WTC11 (cell line): ENCODE results near the gene TRIM2. TPM values are rescaled to one million over a fixed set of nuclear protein-coding genes. Genes with fewer than 3 reads are reported as not detected.

Source experiments
- ATAC-seq: fragments of 200-7000 bp; cut with Tn5 transposase; 2 replicates; pipeline ENCODE4 v1.10.0; 2021; ENCODE audit warnings: mild to moderate bottlenecking, moderate library complexity
- CTCF ChIA-PET: fragments of 300-600 bp; sonication (Branson Sonifier 250); formaldehyde crosslinking; loops from one replicate; lab custom pipeline; 2021; ENCODE audit warnings: antibody characterized with exemption; lab: Charles Lee
- POLR2A ChIA-PET: fragments of 350-600 bp; sonication (Branson Sonifier 250); formaldehyde crosslinking; loops from one replicate; lab custom pipeline; 2021; ENCODE audit warnings: antibody characterized with exemption; lab: Charles Lee
- DNase-seq: peaks from one replicate; pipeline ENCODE4 v3.0.0; 2021; ENCODE audit warnings: low spot score
- H3K27ac Mint-ChIP-seq: 2 replicates; pipeline ENCODE4 v1.8.0; 2021; ENCODE audit warnings: mixed read lengths
- H3K27me3 Mint-ChIP-seq: 2 replicates; pipeline ENCODE4 v1.8.0; 2021; ENCODE audit warnings: low read depth, mild to moderate bottlenecking, moderate library complexity, mixed read lengths
- H3K36me3 Mint-ChIP-seq: 2 replicates; pipeline ENCODE4 v1.8.0; 2021; ENCODE audit warnings: mixed read lengths
- H3K4me1 Mint-ChIP-seq: 2 replicates; pipeline ENCODE4 v1.8.0; 2022; ENCODE audit warnings: mixed read lengths
- H3K4me3 Mint-ChIP-seq: 2 replicates; pipeline ENCODE4 v1.8.0; 2021; ENCODE audit warnings: mild to moderate bottlenecking, moderate library complexity, mixed read lengths
- H3K9me3 Mint-ChIP-seq: 2 replicates; pipeline ENCODE4 v1.8.0; 2021; ENCODE audit warnings: mixed read lengths
- ELF4 ChIP-seq: sonication (generic); formaldehyde crosslinking; IDR thresholded peaks from 2 replicates; pipeline ENCODE4 v1.8.1; 2022; ENCODE audit warnings: low read depth, mild to moderate bottlenecking, moderate library complexity, missing genetic modification reagents
- EMX1 ChIP-seq: fragments of 250-450 bp; sonication (Bioruptor Pico); IDR thresholded peaks from 2 replicates; pipeline ENCODE4 v1.8.0; 2021; ENCODE audit warnings: mild to moderate bottlenecking
- FOXJ3 ChIP-seq: sonication (generic); formaldehyde crosslinking; IDR thresholded peaks from 2 replicates; pipeline ENCODE4 v1.9.0; 2021; ENCODE audit warnings: missing genetic modification reagents, mild to moderate bottlenecking, borderline replicate concordance
- HMGA2 ChIP-seq: fragments of 250-450 bp; sonication (Bioruptor Pico); IDR thresholded peaks from 2 replicates; pipeline ENCODE4 v1.4.0; 2021; ENCODE audit warnings: mild to moderate bottlenecking, moderate library complexity
- RORB ChIP-seq: fragments of 250-450 bp; sonication (Bioruptor Pico); IDR thresholded peaks from 2 replicates; pipeline ENCODE4 v1.9.0; 2021; ENCODE audit warnings: mild to moderate bottlenecking
- SOX15 ChIP-seq: fragments of 250-450 bp; sonication (Bioruptor Pico); IDR thresholded peaks from 2 replicates; pipeline ENCODE4 v1.9.0; 2021; ENCODE audit warnings: mild to moderate bottlenecking
- ZNF219 ChIP-seq: sonication (generic); formaldehyde crosslinking; IDR thresholded peaks from 2 replicates; pipeline ENCODE4 v1.8.0; 2023; ENCODE audit warnings: missing genetic modification reagents, mild to moderate bottlenecking, borderline replicate concordance
- ZNF263 ChIP-seq: sonication (generic); formaldehyde crosslinking; IDR thresholded peaks from 2 replicates; pipeline ENCODE4 v1.8.1; 2022; ENCODE audit warnings: low read depth, mild to moderate bottlenecking, moderate library complexity, missing genetic modification reagents
- ZNF671 ChIP-seq: fragments of 250-450 bp; sonication (Bioruptor Pico); IDR thresholded peaks from 2 replicates; pipeline ENCODE4 v1.8.0; 2021; ENCODE audit warnings: mild to moderate bottlenecking
- total RNA-seq: library from RNA; stranded (reverse); gene quantifications from 3 replicates; pipeline ENCODE4 v1.2.3, GENCODE V29; 2021
- TF ChIP-seq, protein P1 (sequence below): sonication (generic); formaldehyde crosslinking; IDR thresholded peaks from 2 replicates; pipeline ENCODE4 v1.8.1; 2023; ENCODE audit warnings: mild to moderate bottlenecking, missing genetic modification reagents, moderate library complexity
- TF ChIP-seq, protein P2 (sequence below): sonication (generic); formaldehyde crosslinking; IDR thresholded peaks from 2 replicates; pipeline ENCODE4 v1.8.1; 2023; ENCODE audit warnings: mild to moderate bottlenecking, missing genetic modification reagents
- TF ChIP-seq, protein P3 (sequence below): sonication (generic); formaldehyde crosslinking; IDR thresholded peaks from 2 replicates; pipeline ENCODE4 v1.8.0; 2023; ENCODE audit warnings: missing genetic modification reagents
- TF ChIP-seq, protein P4 (sequence below): sonication (generic); formaldehyde crosslinking; IDR thresholded peaks from 2 replicates; pipeline ENCODE4 v1.8.1; 2022; ENCODE audit warnings: mild to moderate bottlenecking, missing genetic modification reagents, moderate library complexity, borderline replicate concordance
- TF ChIP-seq, protein P5 (sequence below): sonication (generic); formaldehyde crosslinking; IDR thresholded peaks from 2 replicates; pipeline ENCODE4 v1.8.0; 2022; ENCODE audit warnings: mild to moderate bottlenecking, missing genetic modification reagents
- TF ChIP-seq, protein P6 (sequence below): sonication (generic); formaldehyde crosslinking; IDR thresholded peaks from 2 replicates; pipeline ENCODE4 v1.8.0; 2022; ENCODE audit warnings: mild to moderate bottlenecking, missing genetic modification reagents
- TF ChIP-seq, protein P7 (sequence below): sonication (generic); formaldehyde crosslinking; IDR thresholded peaks from 2 replicates; pipeline ENCODE4 v1.8.1; 2023; ENCODE audit warnings: mild to moderate bottlenecking, moderate library complexity, missing genetic modification reagents
- TF ChIP-seq, protein P8 (sequence below): sonication (generic); formaldehyde crosslinking; IDR thresholded peaks from 2 replicates; pipeline ENCODE4 v1.8.0; 2023; ENCODE audit warnings: mild to moderate bottlenecking, missing genetic modification reagents
- TF ChIP-seq, protein P9 (sequence below): sonication (generic); formaldehyde crosslinking; IDR thresholded peaks from 2 replicates; pipeline ENCODE4 v1.8.1; 2022; ENCODE audit warnings: low read depth, mild to moderate bottlenecking, moderate library complexity, missing genetic modification reagents, borderline replicate concordance
- TF ChIP-seq, protein P10 (sequence below): sonication (generic); formaldehyde crosslinking; IDR thresholded peaks from 2 replicates; pipeline ENCODE4 v1.8.1; 2023; ENCODE audit warnings: mild to moderate bottlenecking, missing genetic modification reagents, borderline replicate concordance

The TRIM2 gene
- total RNA-seq, 1 experiment from 2014 or later, result 54.5 TPM

DNA sequence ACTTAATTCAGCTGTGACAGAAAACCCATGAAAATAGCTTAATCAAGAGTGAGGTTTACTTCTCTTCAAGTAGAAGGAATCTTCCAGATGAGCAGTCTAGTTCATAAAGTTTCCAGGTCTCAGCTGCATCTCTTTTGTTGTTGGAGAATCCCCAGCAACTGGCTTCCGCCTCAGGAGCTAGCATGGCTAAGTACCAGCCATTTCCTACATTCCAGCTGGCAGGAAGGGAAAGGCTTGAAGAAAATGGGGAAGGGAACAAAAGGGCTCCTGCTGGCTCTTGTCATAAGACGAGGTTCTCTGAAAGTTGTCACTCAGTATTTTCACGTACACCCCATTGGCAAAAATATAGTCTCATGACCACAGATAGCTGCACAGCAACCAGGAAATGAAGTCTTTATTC is 27.3 kb upstream of the TRIM2 start:
- H3K27ac Mint-ChIP-seq, result no peak overlapping the region
- POLR2A ChIA-PET, result no interaction called here
- H3K9me3 Mint-ChIP-seq, result no peaks in the 10 kb centered on the region
- TF ChIP-seq ZNF671 (CRISPR knock-in tag), result no peak
- no peak for TF ChIP-seq EMX1
- TF ChIP-seq, protein P1, sequence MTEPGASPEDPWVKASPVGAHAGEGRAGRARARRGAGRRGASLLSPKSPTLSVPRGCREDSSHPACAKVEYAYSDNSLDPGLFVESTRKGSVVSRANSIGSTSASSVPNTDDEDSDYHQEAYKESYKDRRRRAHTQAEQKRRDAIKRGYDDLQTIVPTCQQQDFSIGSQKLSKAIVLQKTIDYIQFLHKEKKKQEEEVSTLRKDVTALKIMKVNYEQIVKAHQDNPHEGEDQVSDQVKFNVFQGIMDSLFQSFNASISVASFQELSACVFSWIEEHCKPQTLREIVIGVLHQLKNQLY (CRISPR knock-in tag), result no peak
- TF ChIP-seq, protein P2, sequence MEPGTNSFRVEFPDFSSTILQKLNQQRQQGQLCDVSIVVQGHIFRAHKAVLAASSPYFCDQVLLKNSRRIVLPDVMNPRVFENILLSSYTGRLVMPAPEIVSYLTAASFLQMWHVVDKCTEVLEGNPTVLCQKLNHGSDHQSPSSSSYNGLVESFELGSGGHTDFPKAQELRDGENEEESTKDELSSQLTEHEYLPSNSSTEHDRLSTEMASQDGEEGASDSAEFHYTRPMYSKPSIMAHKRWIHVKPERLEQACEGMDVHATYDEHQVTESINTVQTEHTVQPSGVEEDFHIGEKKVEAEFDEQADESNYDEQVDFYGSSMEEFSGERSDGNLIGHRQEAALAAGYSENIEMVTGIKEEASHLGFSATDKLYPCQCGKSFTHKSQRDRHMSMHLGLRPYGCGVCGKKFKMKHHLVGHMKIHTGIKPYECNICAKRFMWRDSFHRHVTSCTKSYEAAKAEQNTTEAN (CRISPR knock-in tag), result no peak
- TF ChIP-seq ZNF219 (CRISPR knock-in tag), result no peak
- TF ChIP-seq, protein P3, sequence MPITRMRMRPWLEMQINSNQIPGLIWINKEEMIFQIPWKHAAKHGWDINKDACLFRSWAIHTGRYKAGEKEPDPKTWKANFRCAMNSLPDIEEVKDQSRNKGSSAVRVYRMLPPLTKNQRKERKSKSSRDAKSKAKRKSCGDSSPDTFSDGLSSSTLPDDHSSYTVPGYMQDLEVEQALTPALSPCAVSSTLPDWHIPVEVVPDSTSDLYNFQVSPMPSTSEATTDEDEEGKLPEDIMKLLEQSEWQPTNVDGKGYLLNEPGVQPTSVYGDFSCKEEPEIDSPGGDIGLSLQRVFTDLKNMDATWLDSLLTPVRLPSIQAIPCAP (CRISPR knock-in tag), result no peak
- no peak for TF ChIP-seq SOX15 (CRISPR knock-in tag)
- TF ChIP-seq, protein P4, sequence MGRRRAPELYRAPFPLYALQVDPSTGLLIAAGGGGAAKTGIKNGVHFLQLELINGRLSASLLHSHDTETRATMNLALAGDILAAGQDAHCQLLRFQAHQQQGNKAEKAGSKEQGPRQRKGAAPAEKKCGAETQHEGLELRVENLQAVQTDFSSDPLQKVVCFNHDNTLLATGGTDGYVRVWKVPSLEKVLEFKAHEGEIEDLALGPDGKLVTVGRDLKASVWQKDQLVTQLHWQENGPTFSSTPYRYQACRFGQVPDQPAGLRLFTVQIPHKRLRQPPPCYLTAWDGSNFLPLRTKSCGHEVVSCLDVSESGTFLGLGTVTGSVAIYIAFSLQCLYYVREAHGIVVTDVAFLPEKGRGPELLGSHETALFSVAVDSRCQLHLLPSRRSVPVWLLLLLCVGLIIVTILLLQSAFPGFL, result no peak
- no peak for DNase-seq
- H3K4me3 Mint-ChIP-seq, result no peak overlapping the region
- peaks cover 30% of the 10 kb centered on the region for H3K4me1 Mint-ChIP-seq
- no peaks in the 10 kb centered on the region for H3K36me3 Mint-ChIP-seq
- peak; percentile 48; the same call in 1 of the 2 replicates for ATAC-seq
- no peaks in the 10 kb centered on the region; the same call in 1 of the 2 replicates for H3K27me3 Mint-ChIP-seq
- CTCF ChIA-PET, result interaction anchor here (0.8 kb wide), 1 partner anchor 34 kb away, joined by 4 read pairs; no protein-coding TSS in a partner anchor

DNA sequence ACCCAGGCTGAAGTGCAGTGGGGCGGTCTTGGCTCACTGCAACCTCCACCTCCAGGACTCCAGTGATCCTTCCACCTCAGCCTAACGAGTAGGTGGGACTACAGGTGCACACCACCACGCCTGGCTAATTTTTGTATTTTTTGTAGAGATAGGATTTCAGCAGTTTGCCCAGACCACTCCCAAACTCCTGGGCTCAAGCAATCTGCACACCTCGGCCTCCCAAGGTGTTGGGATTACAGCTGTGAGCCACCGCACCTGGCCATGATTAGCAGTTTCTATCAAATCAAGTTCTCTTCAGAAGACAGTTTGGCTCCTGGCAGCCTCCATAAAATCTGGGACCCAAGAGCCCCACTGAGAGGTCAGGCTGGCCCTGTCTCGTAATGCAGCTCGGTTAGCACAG is 26.4 kb upstream of the TRIM2 start:
- Mint-ChIP-seq H3K9me3 (no peaks in the 10 kb centered on the region), H3K4me3 (no peak overlapping the region), H3K27ac (no peak overlapping the region), H3K36me3 (no peaks in the 10 kb centered on the region), H3K4me1 (peaks cover 30% of the 10 kb centered on the region), H3K27me3 (no peaks in the 10 kb centered on the region; the same call in 1 of the 2 replicates)
- DNase-seq, result no peak
- POLR2A ChIA-PET, result no interaction called here
- CTCF ChIA-PET, result no interaction called here
- no peak for ATAC-seq
- TF ChIP-seq ELF4 (CRISPR knock-in tag), result no peak
- TF ChIP-seq FOXJ3 (CRISPR knock-in tag), result no peak
- TF ChIP-seq, protein P5, sequence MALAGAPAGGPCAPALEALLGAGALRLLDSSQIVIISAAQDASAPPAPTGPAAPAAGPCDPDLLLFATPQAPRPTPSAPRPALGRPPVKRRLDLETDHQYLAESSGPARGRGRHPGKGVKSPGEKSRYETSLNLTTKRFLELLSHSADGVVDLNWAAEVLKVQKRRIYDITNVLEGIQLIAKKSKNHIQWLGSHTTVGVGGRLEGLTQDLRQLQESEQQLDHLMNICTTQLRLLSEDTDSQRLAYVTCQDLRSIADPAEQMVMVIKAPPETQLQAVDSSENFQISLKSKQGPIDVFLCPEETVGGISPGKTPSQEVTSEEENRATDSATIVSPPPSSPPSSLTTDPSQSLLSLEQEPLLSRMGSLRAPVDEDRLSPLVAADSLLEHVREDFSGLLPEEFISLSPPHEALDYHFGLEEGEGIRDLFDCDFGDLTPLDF (CRISPR knock-in tag), result no peak
- no peak for TF ChIP-seq HMGA2 (CRISPR knock-in tag)
- TF ChIP-seq, protein P6, sequence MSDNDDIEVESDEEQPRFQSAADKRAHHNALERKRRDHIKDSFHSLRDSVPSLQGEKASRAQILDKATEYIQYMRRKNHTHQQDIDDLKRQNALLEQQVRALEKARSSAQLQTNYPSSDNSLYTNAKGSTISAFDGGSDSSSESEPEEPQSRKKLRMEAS, result no peak
- TF ChIP-seq, protein P7, sequence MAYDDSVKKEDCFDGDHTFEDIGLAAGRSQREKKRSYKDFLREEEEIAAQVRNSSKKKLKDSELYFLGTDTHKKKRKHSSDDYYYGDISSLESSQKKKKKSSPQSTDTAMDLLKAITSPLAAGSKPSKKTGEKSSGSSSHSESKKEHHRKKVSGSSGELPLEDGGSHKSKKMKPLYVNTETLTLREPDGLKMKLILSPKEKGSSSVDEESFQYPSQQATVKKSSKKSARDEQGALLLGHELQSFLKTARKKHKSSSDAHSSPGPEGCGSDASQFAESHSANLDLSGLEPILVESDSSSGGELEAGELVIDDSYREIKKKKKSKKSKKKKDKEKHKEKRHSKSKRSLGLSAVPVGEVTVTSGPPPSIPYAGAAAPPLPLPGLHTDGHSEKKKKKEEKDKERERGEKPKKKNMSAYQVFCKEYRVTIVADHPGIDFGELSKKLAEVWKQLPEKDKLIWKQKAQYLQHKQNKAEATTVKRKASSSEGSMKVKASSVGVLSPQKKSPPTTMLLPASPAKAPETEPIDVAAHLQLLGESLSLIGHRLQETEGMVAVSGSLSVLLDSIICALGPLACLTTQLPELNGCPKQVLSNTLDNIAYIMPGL (CRISPR knock-in tag), result no peak
- TF ChIP-seq RORB (CRISPR knock-in tag), result no peak
- TF ChIP-seq, protein P8, sequence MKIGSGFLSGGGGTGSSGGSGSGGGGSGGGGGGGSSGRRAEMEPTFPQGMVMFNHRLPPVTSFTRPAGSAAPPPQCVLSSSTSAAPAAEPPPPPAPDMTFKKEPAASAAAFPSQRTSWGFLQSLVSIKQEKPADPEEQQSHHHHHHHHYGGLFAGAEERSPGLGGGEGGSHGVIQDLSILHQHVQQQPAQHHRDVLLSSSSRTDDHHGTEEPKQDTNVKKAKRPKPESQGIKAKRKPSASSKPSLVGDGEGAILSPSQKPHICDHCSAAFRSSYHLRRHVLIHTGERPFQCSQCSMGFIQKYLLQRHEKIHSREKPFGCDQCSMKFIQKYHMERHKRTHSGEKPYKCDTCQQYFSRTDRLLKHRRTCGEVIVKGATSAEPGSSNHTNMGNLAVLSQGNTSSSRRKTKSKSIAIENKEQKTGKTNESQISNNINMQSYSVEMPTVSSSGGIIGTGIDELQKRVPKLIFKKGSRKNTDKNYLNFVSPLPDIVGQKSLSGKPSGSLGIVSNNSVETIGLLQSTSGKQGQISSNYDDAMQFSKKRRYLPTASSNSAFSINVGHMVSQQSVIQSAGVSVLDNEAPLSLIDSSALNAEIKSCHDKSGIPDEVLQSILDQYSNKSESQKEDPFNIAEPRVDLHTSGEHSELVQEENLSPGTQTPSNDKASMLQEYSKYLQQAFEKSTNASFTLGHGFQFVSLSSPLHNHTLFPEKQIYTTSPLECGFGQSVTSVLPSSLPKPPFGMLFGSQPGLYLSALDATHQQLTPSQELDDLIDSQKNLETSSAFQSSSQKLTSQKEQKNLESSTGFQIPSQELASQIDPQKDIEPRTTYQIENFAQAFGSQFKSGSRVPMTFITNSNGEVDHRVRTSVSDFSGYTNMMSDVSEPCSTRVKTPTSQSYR (CRISPR knock-in tag), result no peak
- TF ChIP-seq, protein P9, sequence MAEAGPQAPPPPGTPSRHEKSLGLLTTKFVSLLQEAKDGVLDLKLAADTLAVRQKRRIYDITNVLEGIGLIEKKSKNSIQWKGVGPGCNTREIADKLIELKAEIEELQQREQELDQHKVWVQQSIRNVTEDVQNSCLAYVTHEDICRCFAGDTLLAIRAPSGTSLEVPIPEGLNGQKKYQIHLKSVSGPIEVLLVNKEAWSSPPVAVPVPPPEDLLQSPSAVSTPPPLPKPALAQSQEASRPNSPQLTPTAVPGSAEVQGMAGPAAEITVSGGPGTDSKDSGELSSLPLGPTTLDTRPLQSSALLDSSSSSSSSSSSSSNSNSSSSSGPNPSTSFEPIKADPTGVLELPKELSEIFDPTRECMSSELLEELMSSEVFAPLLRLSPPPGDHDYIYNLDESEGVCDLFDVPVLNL (CRISPR knock-in tag), result no peak
- TF ChIP-seq, protein P10, sequence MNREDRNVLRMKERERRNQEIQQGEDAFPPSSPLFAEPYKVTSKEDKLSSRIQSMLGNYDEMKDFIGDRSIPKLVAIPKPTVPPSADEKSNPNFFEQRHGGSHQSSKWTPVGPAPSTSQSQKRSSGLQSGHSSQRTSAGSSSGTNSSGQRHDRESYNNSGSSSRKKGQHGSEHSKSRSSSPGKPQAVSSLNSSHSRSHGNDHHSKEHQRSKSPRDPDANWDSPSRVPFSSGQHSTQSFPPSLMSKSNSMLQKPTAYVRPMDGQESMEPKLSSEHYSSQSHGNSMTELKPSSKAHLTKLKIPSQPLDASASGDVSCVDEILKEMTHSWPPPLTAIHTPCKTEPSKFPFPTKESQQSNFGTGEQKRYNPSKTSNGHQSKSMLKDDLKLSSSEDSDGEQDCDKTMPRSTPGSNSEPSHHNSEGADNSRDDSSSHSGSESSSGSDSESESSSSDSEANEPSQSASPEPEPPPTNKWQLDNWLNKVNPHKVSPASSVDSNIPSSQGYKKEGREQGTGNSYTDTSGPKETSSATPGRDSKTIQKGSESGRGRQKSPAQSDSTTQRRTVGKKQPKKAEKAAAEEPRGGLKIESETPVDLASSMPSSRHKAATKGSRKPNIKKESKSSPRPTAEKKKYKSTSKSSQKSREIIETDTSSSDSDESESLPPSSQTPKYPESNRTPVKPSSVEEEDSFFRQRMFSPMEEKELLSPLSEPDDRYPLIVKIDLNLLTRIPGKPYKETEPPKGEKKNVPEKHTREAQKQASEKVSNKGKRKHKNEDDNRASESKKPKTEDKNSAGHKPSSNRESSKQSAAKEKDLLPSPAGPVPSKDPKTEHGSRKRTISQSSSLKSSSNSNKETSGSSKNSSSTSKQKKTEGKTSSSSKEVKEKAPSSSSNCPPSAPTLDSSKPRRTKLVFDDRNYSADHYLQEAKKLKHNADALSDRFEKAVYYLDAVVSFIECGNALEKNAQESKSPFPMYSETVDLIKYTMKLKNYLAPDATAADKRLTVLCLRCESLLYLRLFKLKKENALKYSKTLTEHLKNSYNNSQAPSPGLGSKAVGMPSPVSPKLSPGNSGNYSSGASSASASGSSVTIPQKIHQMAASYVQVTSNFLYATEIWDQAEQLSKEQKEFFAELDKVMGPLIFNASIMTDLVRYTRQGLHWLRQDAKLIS (CRISPR knock-in tag), result no peak
- TF ChIP-seq ZNF263 (CRISPR knock-in tag), result no peak
